ACC112 (cell line): ENCODE data around the gene APOBEC3B.
A peak's percentile ranks its signal among the peaks of the same experiment; 100 is the strongest.

Source experiments
- H2AFZ ChIP-seq: fragments of 200-600 bp; sonication (generic); one replicate; pipeline ENCODE4 v1.6.0; 2017; ENCODE audit warnings: antibody characterized with exemption, low read length; ENCODE audit not compliant: unreplicated experiment
- H3K27ac ChIP-seq: fragments of 200-600 bp; sonication (generic); 2 replicates; pipeline ENCODE4 v1.5.1; 2014; ENCODE audit warnings: low read depth, mild to moderate bottlenecking, antibody characterized with exemption, low read length, moderate library complexity
- H3K27me3 ChIP-seq: fragments of 200-600 bp; sonication (generic); 2 replicates; pipeline ENCODE4 v1.6.1; 2014; ENCODE audit warnings: mild to moderate bottlenecking, antibody characterized with exemption, low read length, moderate library complexity, mixed read lengths; ENCODE audit not compliant: insufficient read depth
- H3K36me3 ChIP-seq: fragments of 200-600 bp; sonication (generic); 2 replicates; pipeline ENCODE4 v1.6.1; 2016; ENCODE audit warnings: mild to moderate bottlenecking, antibody characterized with exemption, low read length, moderate library complexity, mixed read lengths; ENCODE audit not compliant: insufficient read depth
- H3K4me1 ChIP-seq: fragments of 200-600 bp; sonication (generic); one replicate; pipeline ENCODE4 v1.6.1; 2016; ENCODE audit warnings: low read length, mixed read lengths; ENCODE audit not compliant: insufficient read depth, unreplicated experiment, control insufficient read depth
- H3K4me3 ChIP-seq: fragments of 200-600 bp; sonication (generic); 2 replicates; pipeline ENCODE4 v1.5.1; 2014; ENCODE audit warnings: mild to moderate bottlenecking, low read depth, low read length
- H3K79me2 ChIP-seq: fragments of 200-600 bp; sonication (generic); one replicate; pipeline ENCODE4 v1.6.0; 2016; ENCODE audit warnings: low read length; ENCODE audit not compliant: control insufficient read depth, unreplicated experiment, insufficient read depth

The APOBEC3B gene

DNA sequence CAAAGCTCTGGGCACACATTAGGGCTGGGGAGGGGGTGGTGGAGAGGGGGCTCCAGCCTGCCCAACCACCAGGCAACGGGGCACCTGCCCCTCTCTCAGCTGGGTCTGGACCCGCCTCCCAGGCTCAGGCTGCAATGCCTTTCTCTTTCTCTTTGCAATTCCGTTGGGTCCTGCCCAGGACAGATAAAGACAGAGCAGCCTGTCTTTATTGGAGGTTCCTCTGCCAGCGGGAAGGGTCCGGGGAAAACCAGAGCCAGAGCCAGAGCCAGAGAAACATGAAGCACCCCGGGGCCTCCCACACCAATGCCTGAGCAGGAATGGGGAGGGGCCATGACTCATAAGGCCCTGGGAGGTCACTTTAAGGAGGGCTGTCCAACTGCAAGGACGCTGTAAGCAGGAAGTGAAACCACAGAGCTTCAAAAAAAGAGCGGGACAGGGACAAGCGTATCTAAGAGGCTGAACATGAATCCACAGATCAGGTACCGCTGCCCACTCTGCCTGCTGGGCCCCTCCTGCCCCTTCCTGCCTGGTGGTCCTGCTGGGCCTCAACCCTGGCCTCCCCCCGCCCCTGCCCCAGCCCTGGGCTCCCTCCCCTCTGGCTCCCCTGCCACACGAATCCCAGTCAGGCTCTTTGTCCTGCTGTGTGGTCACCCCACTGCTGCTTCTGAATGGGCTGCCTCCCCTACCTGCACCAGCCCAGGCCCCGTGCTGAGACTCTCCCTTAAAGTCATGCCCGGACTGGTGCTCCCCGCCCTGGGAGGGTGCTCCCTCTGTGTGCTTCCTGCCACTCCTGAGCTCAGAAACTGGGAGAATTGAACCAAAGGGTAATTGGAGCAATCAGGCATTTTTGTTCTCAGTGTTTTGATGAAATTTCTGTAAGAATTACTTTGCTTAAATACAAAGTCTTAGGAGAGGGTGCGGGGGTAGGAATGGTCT, at the start of gene APOBEC3B:
TSS of gene APOBEC3B (plus strand) at position 356 of the 936 bp plus-strand sequence. CDS start at position 463, 107 bp downstream.
- Histone ChIP-seq H3K36me3 (no peaks in the 10 kb centered on the region), H3K4me1 (peaks cover 3% of the 10 kb centered on the region), H3K4me3 (peak within 1 kb of the TSS; percentile 80), H3K27me3 (no peaks in the 10 kb centered on the region), H3K79me2 (peaks cover 5% of the 10 kb centered on the region), H3K27ac (peak within 1 kb of the TSS; percentile 37; the same call in 1 of the 2 replicates), H2AFZ (peak within 1 kb of the TSS; percentile 50)

DNA sequence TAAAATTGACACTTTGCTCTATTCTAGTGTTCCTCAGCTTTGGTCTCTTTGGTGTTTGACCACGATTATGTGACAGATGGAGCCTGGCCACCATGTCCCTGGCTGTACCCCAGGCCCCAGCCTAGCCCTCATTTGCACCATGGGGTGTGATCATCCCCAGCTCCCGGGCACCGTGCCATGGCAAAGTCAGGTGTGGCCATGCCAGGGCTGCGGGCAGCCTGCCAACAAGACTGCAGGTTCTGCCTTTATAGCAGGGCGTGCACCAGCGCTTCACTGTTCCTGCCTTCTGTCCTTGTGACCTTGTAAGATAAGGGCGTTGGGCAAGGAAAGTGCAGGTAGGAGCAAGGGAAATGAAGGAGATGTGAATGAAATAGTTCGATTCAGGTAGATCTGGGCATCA, 47.1 kb upstream of the APOBEC3B start:
- Histone ChIP-seq H3K36me3 (no peaks in the 10 kb centered on the region), H2AFZ (no peak overlapping the region), H3K27me3 (peaks cover 3% of the 10 kb centered on the region; the same call in 1 of the 2 replicates), H3K4me3 (no peak overlapping the region), H3K27ac (no peak overlapping the region), H3K79me2 (no peaks in the 10 kb centered on the region), H3K4me1 (no peaks in the 10 kb centered on the region)

DNA sequence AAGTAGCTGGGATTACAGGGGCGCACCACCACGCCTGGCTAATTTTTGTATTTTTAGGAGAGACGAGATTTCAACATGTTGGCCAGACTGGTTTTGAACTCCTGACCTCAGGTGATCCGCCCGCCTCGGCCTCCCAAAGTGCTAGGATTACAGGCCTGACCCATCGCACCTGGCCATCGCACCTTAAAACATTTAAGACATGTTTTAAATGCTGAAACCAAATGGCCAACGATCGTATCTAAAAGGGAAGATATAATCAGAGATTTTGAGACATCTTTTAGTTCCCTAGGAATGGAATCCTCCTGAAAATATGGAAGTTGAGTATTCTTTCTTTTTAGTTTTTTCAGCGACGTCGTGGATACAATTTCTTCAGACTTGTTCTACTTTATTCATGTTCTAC, 46.5 kb upstream of the APOBEC3B start:
- Histone ChIP-seq H3K36me3 (no peaks in the 10 kb centered on the region), H3K79me2 (no peaks in the 10 kb centered on the region), H3K27me3 (peaks cover 4% of the 10 kb centered on the region; the same call in 1 of the 2 replicates), H3K4me1 (no peaks in the 10 kb centered on the region), H2AFZ (no peak overlapping the region), H3K27ac (no peak overlapping the region), H3K4me3 (no peak overlapping the region)

DNA sequence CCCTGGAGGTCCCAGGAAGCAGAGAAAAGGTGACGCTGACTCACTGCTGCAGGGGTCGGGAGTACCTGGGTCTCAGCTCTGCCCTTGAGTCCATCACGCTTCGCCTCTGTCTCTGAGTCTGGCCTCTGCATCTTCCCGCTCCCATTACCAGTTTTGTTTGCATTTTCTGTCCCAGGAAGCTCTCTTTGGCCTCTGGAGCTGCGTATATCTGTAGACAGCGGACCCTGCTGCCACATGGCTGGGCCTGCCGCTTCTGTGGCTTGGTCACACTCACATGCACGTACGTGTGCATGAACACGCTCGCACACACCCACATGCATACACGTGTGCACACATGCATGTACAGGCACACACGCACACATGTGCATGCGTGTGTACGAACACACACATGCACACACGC, 45.6 kb upstream of the APOBEC3B start:
- H2AFZ ChIP-seq: no peak overlapping the region
- peaks cover 9% of the 10 kb centered on the region; the same call in 1 of the 2 replicates for H3K27me3 ChIP-seq
- no peaks in the 10 kb centered on the region for H3K79me2 ChIP-seq
- no peak overlapping the region for H3K4me3 ChIP-seq
- H3K27ac ChIP-seq: no peak overlapping the region
- no peaks in the 10 kb centered on the region for H3K36me3 ChIP-seq
- H3K4me1 ChIP-seq: no peaks in the 10 kb centered on the region

DNA sequence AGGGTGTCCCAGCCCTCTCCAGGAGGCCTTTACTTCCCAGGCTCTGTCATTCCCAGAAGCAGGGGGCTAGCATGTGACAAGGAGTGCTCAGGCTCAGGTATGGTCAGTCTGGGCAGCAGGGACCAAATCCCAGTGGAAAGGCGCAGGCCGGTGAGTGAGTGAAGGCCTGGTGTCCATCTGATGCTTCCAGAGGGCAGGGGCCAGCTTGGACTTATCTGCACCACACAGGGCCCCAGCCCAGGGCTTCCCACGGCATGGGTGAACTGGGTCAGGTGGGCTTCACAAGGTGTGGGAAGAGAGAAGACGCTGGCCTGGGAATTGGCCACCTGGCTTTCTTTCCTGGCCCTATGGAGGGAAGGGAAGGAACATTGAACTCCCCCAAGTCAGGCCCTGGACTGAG, 45.1 kb upstream of the APOBEC3B start:
- H3K4me3 ChIP-seq: no peak overlapping the region
- H3K36me3 ChIP-seq: no peaks in the 10 kb centered on the region
- H3K79me2 ChIP-seq: no peaks in the 10 kb centered on the region
- H3K27me3 ChIP-seq: peaks cover 9% of the 10 kb centered on the region; the same call in 1 of the 2 replicates
- no peaks in the 10 kb centered on the region for H3K4me1 ChIP-seq
- H2AFZ ChIP-seq: no peak overlapping the region
- no peak overlapping the region for H3K27ac ChIP-seq

DNA sequence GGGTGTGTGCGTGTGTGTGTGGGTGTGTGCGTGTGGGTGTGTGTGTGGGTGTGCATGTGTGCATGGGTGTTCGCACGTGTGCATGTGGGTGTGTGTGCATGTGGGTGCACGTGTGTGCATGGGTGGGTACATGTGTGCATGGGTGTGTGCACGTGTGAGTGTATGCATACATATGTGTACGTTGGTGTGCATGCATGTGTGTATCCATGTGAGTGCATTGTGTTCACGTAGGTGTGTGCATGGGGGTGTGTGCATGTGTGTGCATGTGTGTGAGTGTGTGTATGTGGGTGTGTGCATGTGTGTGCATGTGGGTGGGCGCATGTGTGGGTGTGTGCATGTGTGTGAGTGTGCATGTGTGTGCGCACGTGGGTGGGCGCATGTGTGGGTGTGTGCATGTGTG, 44.6 kb upstream of the APOBEC3B start:
- Histone ChIP-seq H3K4me3 (no peak overlapping the region), H3K4me1 (no peaks in the 10 kb centered on the region), H3K36me3 (no peaks in the 10 kb centered on the region), H3K79me2 (no peaks in the 10 kb centered on the region), H3K27ac (no peak overlapping the region), H3K27me3 (peaks cover 10% of the 10 kb centered on the region), H2AFZ (no peak overlapping the region)

DNA sequence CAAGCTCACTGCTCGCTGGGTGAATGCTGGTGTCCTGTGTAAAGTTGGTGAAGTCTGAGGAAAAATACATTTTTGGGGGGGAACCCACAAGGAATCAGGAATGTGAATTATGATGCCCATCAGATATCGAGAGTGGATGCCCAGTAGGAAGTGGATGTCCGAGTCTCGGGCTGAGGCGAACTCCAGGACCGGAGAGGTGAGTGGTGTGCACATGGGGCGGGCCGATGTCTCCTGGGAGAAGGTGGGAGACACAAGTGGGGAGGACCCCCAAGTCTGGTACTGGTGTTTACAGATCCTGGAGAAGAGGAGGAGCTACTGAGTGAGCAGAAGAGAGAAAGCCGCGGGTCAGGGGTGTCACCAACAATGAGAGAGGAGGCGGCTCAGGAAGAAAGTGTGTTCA, 43.9 kb upstream of the APOBEC3B start:
- Histone ChIP-seq H3K27me3 (peaks cover 16% of the 10 kb centered on the region), H3K36me3 (no peaks in the 10 kb centered on the region), H2AFZ (no peak overlapping the region), H3K4me1 (no peaks in the 10 kb centered on the region), H3K79me2 (no peaks in the 10 kb centered on the region), H3K4me3 (no peak overlapping the region), H3K27ac (no peak overlapping the region)

DNA sequence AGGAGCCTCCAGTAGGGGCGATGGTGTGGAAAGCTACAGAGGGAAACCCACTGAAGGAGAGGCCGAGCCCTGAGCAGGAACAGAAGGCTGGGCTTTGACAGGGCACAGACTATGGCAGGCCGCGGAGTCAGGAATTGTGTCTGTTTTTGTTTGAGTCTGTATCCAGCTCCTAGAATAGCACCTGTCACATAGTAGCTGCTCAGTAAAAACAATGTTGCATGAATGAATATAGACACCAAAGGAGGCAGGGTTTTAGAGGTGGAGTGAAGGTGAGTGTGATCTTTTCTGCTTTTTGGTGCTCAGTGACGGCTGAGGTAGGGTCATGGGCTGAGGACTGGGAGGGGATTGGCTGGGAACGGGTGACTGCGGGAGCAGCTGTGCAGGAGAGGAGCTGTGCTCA, 43.2 kb upstream of the APOBEC3B start:
- no peaks in the 10 kb centered on the region for H3K4me1 ChIP-seq
- H2AFZ ChIP-seq: no peak overlapping the region
- H3K4me3 ChIP-seq: no peak overlapping the region
- peaks cover 23% of the 10 kb centered on the region for H3K27me3 ChIP-seq
- H3K79me2 ChIP-seq: no peaks in the 10 kb centered on the region
- H3K36me3 ChIP-seq: no peaks in the 10 kb centered on the region
- H3K27ac ChIP-seq: no peak overlapping the region

DNA sequence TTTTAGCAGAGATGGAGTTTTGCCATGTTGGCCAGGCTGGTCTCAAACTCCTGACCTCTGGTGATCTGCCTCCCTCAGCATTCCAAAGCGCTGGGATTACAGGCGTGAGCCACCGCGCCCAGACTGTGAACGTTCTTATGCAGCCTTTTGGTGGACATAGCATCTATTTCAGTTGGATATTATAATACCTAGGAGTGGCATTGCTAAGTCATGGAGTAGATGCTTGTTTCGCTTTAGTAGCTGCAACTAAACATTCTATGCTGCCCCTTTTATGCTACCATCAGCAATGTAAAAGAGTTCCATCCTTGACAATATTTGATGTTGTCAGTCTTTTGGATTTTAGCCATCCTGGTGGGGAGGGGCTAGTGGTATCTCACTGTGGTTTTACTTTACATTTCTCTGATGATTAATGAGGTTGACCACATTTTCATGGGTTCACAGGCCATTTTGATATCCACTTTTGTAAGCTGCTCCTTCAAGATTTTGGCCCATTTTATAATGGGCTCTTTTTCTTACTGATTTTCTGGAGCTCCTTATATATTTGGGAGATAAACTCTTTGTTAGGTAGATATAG, 41.2 kb upstream of the APOBEC3B start:
- Histone ChIP-seq H3K4me3 (no peak overlapping the region), H3K36me3 (no peaks in the 10 kb centered on the region), H3K27me3 (peaks cover 34% of the 10 kb centered on the region), H2AFZ (no peak overlapping the region), H3K79me2 (no peaks in the 10 kb centered on the region), H3K4me1 (no peaks in the 10 kb centered on the region), H3K27ac (no peak overlapping the region)

DNA sequence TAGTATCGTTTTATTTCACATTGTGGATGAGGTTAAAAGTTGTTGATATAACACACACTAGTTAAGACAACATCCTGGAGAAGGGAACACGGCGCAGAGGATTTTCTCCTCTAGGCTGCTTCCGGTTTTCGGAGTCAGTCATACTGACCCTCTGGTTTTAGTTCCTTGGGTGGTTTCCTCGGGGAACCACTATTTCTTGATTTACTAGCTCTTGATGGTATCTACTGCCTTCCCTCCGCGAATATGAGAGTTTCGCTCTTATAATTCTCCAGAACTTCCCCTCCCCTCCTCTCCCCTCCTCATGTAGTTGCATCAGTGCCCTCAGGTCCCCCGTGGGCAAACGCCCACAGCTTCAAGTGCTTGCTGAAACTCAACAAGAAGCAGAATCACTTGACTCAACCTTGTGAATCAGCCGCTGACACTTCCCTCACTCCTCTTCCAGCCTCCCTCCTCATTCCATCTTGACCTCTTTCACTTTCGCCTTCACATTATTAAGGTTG, 40.6 kb upstream of the APOBEC3B start:
- H3K36me3 ChIP-seq: no peaks in the 10 kb centered on the region
- H3K79me2 ChIP-seq: no peaks in the 10 kb centered on the region
- H3K4me3 ChIP-seq: no peak overlapping the region
- H3K4me1 ChIP-seq: no peaks in the 10 kb centered on the region
- peaks cover 34% of the 10 kb centered on the region for H3K27me3 ChIP-seq
- H2AFZ ChIP-seq: no peak overlapping the region
- H3K27ac ChIP-seq: no peak overlapping the region
